NCI-H510A (cell line): ENCODE data around the gene SNX18.

Source experiments
- DNase-seq: peaks from one replicate; lab custom pipeline; 2025; lab: John Stamatoyannopoulos, UW

The SNX18 gene

GRCh38 chr5:54541823-54542783, 24.5 kb downstream of the SNX18 start:
- peak; percentile 24 for DNase-seq

GRCh38 chr5:54544044-54544443, 26.5 kb downstream of the SNX18 start:
- DNase-seq, result no peak

- no peak for DNase-seq
Observed at GRCh38 chr5:54545796-54546195, 28.2 kb downstream of the SNX18 start.

GRCh38 chr5:54547711-54548250, 30.2 kb downstream of the SNX18 start:
- no peak for DNase-seq

- DNase-seq, result no peak
Observed at GRCh38 chr5:54548565-54548964, 31.0 kb downstream of the SNX18 start.

- no peak for DNase-seq
Observed at GRCh38 chr5:54551292-54551691, 33.7 kb downstream of the SNX18 start.

- DNase-seq, result no peak
Observed at GRCh38 chr5:54551926-54552325, 34.4 kb downstream of the SNX18 start.

- no peak for DNase-seq
Observed at GRCh38 chr5:54552446-54552845, 34.9 kb downstream of the SNX18 start.

GRCh38 chr5:54553659-54554207, 36.2 kb downstream of the SNX18 start:
- no peak for DNase-seq

GRCh38 chr5:54556141-54556540, 38.6 kb downstream of the SNX18 start:
- DNase-seq, result no peak

GRCh38 chr5:54558362-54558761, 40.8 kb downstream of the SNX18 start:
- DNase-seq, result no peak

- no peak for DNase-seq
Observed at GRCh38 chr5:54561651-54562050, 44.1 kb downstream of the SNX18 start.

GRCh38 chr5:54563083-54563761, 45.7 kb downstream of the SNX18 start:
- no peak for DNase-seq

GRCh38 chr5:54567996-54568395, 50.4 kb downstream of the SNX18 start:
- DNase-seq, result no peak

GRCh38 chr5:54570916-54571315, 53.4 kb downstream of the SNX18 start:
- no peak for DNase-seq

- no peak for DNase-seq
Observed at GRCh38 chr5:54571462-54571861, 53.9 kb downstream of the SNX18 start.

- DNase-seq, result no peak
Observed at GRCh38 chr5:54573812-54574489, 56.4 kb downstream of the SNX18 start.

GRCh38 chr5:54577528-54577927, 60.0 kb downstream of the SNX18 start:
- DNase-seq, result no peak

GRCh38 chr5:54577937-54578653, 60.5 kb downstream of the SNX18 start:
- no peak for DNase-seq

- DNase-seq, result no peak
Observed at GRCh38 chr5:54579591-54580295, 62.2 kb downstream of the SNX18 start.
